GM18505 (cell line): Measurements from ENCODE around the gene PUSL1.

Experiments
- ATAC-seq: cut with Tn5 transposase; IDR thresholded peaks from one replicate; pipeline ENCODE4 v1.9.1; 2021; ENCODE audit not compliant: unreplicated experiment
- POLR2A ChIP-seq: IDR thresholded peaks from 4 replicates; pipeline ENCODE4 v1.6.1; 2011; ENCODE audit warnings: borderline replicate concordance; ENCODE audit not compliant: insufficient read depth, insufficient read length; ENCODE audit errors: extremely low read depth

The PUSL1 gene

DNA sequence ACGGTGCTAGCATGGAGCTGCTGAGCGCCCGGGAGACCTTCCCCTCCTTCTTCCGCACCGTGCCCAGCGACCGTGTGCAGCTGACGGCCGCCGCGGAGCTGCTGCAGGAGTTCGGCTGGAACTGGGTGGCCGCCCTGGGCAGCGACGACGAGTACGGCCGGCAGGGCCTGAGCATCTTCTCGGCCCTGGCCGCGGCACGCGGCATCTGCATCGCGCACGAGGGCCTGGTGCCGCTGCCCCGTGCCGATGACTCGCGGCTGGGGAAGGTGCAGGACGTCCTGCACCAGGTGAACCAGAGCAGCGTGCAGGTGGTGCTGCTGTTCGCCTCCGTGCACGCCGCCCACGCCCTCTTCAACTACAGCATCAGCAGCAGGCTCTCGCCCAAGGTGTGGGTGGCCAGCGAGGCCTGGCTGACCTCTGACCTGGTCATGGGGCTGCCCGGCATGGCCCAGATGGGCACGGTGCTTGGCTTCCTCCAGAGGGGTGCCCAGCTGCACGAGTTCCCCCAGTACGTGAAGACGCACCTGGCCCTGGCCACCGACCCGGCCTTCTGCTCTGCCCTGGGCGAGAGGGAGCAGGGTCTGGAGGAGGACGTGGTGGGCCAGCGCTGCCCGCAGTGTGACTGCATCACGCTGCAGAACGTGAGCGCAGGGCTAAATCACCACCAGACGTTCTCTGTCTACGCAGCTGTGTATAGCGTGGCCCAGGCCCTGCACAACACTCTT is 23.8 kb downstream of the PUSL1 start:
- ATAC-seq = no peak
- no peak for TF ChIP-seq POLR2A

DNA sequence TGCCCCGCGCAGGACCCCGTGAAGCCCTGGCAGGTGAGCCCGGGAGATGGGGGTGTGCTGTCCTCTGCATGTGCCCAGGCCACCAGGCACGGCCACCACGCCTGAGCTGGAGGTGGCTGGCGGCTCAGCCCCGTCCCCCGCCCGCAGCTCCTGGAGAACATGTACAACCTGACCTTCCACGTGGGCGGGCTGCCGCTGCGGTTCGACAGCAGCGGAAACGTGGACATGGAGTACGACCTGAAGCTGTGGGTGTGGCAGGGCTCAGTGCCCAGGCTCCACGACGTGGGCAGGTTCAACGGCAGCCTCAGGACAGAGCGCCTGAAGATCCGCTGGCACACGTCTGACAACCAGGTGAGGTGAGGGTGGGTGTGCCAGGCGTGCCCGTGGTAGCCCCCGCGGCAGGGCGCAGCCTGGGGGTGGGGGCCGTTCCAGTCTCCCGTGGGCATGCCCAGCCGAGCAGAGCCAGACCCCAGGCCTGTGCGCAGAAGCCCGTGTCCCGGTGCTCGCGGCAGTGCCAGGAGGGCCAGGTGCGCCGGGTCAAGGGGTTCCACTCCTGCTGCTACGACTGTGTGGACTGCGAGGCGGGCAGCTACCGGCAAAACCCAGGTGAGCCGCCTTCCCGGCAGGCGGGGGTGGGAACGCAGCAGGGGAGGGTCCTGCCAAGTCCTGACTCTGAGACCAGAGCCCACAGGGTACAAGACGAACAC is 24.5 kb downstream of the PUSL1 start:
- no peak for TF ChIP-seq POLR2A
- no peak for ATAC-seq

DNA sequence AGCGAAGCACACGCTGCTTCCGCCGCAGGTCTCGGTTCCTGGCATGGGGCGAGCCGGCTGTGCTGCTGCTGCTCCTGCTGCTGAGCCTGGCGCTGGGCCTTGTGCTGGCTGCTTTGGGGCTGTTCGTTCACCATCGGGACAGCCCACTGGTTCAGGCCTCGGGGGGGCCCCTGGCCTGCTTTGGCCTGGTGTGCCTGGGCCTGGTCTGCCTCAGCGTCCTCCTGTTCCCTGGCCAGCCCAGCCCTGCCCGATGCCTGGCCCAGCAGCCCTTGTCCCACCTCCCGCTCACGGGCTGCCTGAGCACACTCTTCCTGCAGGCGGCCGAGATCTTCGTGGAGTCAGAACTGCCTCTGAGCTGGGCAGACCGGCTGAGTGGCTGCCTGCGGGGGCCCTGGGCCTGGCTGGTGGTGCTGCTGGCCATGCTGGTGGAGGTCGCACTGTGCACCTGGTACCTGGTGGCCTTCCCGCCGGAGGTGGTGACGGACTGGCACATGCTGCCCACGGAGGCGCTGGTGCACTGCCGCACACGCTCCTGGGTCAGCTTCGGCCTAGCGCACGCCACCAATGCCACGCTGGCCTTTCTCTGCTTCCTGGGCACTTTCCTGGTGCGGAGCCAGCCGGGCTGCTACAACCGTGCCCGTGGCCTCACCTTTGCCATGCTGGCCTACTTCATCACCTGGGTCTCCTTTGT is 25.3 kb downstream of the PUSL1 start:
- no peak for TF ChIP-seq POLR2A
- no peak for ATAC-seq

- ATAC-seq = no peak
- no peak for TF ChIP-seq POLR2A
These were observed 26.4 kb downstream of the PUSL1 start for GRCh38 chr1:1334835-1335234.

DNA sequence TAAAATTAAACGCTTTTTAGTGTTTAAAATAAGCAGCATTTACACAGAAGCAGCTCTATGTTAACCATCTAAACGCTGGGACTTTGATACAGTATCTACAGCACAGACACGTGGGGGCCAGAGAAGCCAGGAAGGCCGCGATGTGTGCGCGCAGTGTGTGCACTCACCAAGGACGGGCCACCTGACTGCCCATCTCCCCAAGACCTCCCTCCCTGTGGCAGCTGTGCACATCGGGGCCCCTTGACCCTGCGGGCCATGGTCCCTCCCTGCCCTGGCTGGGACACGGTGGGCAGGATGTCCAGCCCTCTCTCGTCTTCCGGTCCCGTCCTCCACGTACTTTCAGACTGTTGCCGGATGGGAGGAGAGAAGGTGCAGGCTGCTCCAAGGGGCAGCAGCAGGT is 26.9 kb downstream of the PUSL1 start:
- no peak for TF ChIP-seq POLR2A
- ATAC-seq = no peak

- no peak for TF ChIP-seq POLR2A
- no peak for ATAC-seq
These were observed 27.4 kb downstream of the PUSL1 start for GRCh38 chr1:1335792-1336248.

DNA sequence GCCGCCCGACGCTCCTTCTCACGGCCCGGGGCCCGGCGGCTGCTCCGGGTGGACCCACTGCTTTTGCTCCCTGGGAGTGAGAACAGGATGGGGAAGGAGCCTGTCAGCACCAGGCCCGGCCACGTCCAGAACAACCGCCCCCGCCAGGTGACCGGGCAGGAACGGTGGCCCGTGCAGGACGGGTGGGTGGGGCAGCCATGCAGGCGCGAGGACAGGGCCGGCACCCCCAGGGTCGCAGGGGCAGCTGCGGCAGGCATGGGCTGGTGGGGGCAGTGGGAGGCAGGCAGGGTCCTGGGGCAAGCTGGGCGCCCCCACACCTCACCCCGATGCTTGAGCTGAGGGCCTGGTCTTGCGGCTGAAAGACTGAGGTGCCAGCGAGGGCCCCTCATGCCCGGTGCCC is 28.0 kb downstream of the PUSL1 start:
- no peak for TF ChIP-seq POLR2A
- ATAC-seq = no peak

DNA sequence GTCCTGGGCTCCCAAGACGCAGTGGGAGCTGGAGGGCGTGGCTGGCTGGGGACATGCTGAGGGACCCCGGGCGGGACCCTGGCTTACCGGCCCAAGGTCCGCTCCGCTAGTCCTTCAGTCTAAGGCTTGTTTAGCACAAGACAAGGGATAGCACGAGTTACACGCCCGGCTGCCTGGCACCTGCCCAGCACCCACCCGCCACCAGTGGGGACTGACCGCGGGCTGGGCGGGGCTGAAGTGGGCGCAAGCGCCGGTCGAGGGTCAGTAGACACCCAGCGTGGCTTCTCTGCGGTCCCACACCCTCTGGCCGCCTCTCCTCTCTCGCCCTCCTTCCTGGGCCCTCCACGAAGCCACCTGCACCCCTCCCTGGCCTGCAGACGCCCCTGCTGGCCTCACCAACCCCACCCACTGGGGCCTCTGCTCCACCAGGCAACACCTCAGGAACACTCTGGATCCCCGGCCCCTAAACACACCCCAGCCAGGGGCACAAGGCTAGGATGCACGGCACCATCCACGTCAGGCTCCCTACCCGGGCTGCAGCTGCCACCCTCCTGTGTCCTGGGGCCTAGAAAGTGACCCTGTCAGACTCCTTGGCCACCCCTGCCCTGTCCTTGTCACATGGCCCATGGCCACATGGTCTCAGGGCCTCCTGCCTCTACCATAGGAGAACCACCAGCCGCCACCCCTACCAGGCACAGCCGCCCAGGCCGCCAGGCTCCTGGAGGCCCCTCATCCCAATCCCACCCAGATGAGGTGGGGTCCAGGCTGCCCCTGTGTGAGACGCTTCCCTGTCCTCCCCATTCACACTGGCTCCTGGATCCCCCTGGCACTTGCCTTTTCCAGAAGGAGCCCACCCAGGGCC is 28.8 kb downstream of the PUSL1 start:
- ATAC-seq = no peak
- no peak for TF ChIP-seq POLR2A

DNA sequence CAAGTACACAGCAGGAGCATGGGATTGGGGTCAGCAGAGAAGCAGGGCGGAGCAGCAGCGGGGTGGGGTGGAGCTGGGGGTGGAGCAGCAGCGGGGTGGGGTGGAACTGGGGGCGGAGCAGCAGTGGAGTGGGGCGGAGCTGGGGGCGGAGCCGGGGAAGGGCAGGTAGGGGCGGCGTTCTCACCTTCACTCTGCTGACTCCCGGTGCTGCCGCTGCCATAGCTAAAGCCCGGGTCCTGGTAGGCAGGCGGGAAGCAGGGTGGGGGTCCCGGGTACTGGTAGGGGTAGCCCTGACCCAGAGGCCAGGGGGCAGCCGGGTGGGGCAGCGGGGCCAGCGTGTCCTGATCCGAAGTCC is 29.4 kb downstream of the PUSL1 start:
- no peak for TF ChIP-seq POLR2A

GRCh38 chr1:1338278-1338677 is 29.9 kb downstream of the PUSL1 start:
- TF ChIP-seq POLR2A = no peak
- ATAC-seq = no peak

More for the DNA sequence above, 29.4 kb downstream of the PUSL1 start:
- no peak for ATAC-seq

DNA sequence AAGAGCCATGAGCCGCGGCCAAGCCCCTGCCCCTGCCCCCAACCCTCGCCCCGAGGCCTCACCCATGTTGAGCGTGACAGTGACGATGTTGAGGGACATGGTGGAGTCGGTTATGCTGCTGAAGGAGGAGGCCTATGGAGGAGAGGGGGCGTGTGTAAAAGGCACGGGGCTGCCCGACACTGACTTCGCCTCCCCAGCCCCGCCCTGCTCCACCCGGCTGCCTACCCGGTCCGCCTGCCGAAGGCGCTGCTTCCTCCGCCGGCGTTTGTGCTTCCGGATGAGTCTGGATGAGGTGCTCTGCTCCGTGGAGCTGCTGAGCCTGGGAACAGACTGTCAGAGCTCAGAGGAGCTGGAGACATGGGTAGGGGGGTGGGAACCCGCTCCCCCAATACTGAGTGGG is 31.8 kb downstream of the PUSL1 start:
- no peak for ATAC-seq
- TF ChIP-seq POLR2A = no peak

DNA sequence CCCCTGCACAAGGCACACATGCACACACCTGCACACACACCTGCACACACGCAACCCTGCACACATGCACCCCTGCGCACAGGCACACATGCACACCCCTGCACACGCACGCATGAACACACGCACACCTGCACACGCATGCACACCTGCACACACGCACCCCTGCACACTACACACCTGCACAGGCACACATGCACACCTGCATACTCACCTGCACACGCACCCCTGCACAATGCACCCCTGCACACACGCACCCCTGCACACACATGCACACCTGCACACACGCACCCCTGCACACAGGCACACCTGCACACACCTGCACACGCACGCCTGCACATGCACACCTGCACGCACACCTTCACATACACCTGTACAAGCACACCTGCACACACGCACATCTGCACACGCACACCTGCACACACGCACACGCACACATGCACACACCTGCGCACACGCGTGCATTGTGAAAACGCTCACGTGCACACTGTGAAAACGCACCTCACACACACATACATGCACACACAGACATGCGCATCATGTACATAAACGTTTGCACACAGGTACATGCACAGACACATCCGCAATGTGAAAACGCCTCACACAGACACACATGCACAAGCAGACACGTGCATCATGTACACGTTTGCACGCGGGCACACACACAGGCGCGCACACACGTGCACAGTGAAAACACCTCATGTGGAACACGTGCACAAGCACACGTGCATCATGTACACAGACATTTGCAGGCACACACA is 32.6 kb downstream of the PUSL1 start:
- no peak for ATAC-seq
- TF ChIP-seq POLR2A = no peak

DNA sequence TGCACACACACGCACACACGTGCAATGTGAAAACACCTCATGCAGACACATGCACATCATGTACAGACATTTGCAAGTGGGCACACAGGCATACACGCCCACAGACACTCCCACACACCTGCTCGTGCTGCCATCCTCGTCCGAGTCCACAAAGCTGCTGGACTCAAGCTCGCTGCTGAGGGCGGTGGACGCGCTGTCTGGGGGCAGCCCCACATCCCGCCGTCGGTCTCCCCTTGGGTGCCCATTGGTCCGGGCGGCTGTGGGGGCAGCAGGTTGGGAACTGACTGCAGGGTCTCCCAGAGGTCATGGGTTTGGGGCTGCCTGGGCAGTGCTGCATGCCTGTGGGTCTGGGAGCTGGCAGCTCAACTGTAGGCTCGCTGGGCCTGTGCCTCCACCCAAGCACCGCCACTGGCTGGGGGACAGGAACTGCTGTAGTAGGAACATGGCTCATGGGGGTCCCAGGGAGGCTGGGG is 33.2 kb downstream of the PUSL1 start:
- TF ChIP-seq POLR2A = no peak
- no peak for ATAC-seq

GRCh38 chr1:1342061-1342562 is 33.7 kb downstream of the PUSL1 start:
- no peak for ATAC-seq
- no peak for TF ChIP-seq POLR2A
